Rectal smooth muscle tissue (tissue), 1 donor: ENCODE measurements around the gene ZBTB44.
"Not testable (repeated sequence)": the region's sequence is repeated elsewhere in the genome, so short reads cannot be mapped to it uniquely, and the experiment has no call there.

Experiments used
- H3K27ac ChIP-seq: one replicate; pipeline ENCODE4 v1.7.0; 2013; ENCODE audit warnings: low read depth, low read length, inconsistent platforms
- H3K27me3 ChIP-seq: one replicate; pipeline ENCODE4 v1.7.0; 2013; ENCODE audit warnings: low read length; ENCODE audit not compliant: control insufficient read depth, insufficient read depth
- H3K36me3 ChIP-seq: one replicate; pipeline ENCODE4 v1.7.0; 2013; ENCODE audit warnings: low read length; ENCODE audit not compliant: control insufficient read depth, insufficient read depth
- H3K4me1 ChIP-seq: one replicate; pipeline ENCODE4 v1.7.0; 2013; ENCODE audit warnings: low read length; ENCODE audit not compliant: control insufficient read depth, insufficient read depth
- H3K4me3 ChIP-seq: one replicate; pipeline ENCODE4 v1.7.0; 2013; ENCODE audit warnings: low read length
- H3K9ac ChIP-seq: one replicate; pipeline ENCODE4 v1.7.0; 2013; ENCODE audit warnings: low read length

Gene ZBTB44

DNA sequence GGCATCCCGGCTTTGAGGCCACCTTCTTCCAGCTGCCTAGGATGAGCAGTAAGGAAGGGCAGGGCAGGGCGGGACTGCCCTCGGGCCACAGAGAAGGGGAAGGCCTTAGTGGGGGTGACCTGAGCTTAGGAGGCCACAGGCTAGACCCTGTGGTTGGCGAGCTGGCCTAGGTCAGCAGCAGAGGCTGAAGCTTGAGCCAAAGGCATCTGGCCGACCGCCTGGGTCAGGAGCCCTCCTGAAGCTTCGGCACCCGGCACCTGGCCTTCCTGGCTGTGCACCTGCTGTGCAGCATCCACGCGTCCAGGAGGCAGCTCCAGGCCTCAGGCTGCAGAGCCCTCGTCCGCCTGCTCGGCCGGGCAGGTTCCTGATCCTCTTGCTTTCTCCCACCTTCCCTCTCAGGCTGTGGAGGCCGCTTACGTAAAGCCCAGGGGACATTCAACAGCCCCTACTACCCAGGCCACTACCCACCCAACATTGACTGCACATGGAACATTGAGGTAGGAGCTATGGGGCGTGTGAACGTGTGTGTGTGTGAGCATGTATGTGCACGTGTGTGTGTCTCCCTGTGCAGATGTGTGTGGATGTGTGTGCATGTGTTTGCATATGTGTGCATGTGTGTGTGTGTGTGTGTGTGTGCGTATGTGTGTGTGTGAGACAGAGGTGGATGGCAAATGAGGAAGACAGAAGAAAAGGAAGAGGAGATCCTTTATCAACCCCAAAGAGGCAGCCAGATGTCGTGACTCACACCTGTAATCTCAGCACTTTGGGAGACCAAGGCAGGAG is 120.3 kb downstream of the ZBTB44 start:
- no peak overlapping the region for H3K27ac ChIP-seq
- no peak overlapping the region for H3K9ac ChIP-seq
- H3K4me1 ChIP-seq, result no peaks in the 10 kb centered on the region
- peaks cover 8% of the 10 kb centered on the region for H3K36me3 ChIP-seq
- no peak overlapping the region for H3K4me3 ChIP-seq
- no peaks in the 10 kb centered on the region for H3K27me3 ChIP-seq

DNA sequence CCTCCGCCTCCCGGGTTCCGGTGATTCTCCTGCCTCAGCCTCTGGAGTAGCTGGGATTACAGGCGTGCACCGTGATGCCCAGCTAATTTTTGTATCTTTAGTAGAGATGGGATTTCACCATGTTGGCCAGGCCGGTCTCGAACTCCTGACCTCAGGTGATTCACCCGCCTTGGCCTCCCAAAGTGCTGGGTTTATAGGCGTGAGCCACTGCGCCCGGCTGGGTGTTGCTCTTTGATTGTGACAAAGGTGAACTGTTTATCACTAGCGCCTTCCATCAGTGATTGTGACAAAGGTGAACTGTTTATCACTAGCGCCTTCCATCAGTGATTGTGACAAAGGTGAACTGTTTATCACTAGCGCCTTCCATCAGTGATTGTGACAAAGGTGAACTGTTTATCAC is 121.2 kb downstream of the ZBTB44 start:
- not testable (repeated sequence) for H3K27me3 ChIP-seq, H3K36me3 ChIP-seq, H3K27ac ChIP-seq

DNA sequence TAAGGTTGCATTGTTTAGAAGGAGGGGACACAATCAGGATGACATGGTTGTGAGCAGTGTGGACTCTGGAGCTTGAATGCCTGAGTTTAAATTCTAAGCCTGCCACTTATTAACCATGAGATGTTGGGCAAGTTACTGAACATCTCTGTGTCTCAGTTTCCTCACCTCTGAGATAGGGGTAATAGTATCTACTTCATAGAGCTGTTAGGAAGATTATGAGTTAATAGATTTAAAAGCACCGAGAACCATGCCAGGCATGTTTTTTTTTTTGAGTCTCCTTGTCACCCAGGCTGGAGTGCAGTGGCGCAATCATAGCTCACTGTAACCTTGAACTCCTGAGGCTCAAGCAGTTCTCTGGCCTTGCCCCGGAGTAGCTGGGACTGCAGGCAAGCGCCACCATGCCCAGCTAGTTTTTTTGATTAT is 121.9 kb downstream of the ZBTB44 start:
- no peaks in the 10 kb centered on the region for H3K27me3 ChIP-seq
- H3K27ac ChIP-seq, result no peak overlapping the region
- peaks cover 6% of the 10 kb centered on the region for H3K36me3 ChIP-seq
- no peaks in the 10 kb centered on the region for H3K4me1 ChIP-seq
- no peak overlapping the region for H3K9ac ChIP-seq
- no peak overlapping the region for H3K4me3 ChIP-seq

More for the DNA sequence above, 121.2 kb downstream of the ZBTB44 start:
- not testable (repeated sequence) for H3K4me3 ChIP-seq, H3K9ac ChIP-seq, H3K4me1 ChIP-seq

DNA sequence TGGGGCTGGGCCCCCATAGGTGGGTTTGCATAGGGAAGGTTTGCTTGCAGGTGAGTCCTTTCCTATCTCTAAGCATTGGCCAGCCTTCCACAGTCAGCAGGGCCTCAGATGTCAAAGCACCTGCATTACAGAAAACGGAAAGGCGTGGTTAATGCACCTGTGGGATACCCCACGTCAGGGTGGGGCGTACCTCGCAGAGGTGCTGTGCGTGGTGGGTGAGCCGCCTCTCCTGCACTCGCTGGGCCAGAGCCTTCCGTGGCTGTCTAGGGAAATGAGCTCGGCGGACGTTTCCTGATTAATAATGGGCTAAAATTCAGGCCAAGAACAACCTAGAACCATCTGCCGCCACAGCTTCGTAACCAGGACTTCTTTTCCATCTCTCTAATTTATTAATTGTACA is 122.8 kb downstream of the ZBTB44 start:
- Histone ChIP-seq H3K4me3 (no peak overlapping the region), H3K9ac (no peak overlapping the region), H3K27me3 (no peaks in the 10 kb centered on the region), H3K4me1 (no peaks in the 10 kb centered on the region), H3K36me3 (peaks cover 6% of the 10 kb centered on the region), H3K27ac (no peak overlapping the region)

DNA sequence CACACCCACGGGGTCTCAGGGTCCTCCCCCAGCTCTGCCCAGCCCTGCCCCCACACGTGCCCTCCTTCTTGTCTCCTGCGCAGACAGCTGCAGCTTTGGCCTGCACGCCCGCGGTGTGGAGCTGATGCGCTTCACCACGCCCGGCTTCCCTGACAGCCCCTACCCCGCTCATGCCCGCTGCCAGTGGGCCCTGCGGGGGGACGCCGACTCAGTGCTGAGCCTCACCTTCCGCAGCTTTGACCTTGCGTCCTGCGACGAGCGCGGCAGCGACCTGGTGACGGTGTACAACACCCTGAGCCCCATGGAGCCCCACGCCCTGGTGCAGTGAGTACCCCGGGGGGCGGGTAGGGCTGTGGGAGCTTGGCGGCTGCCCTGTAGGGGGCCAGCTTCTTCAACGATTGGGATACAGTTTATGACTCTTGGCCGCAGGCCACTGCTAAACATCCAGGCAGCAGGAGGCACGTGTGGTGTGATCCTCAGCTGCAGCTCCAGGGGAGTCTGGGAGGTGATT is 124.3 kb downstream of the ZBTB44 start:
- peak overlapping the region; percentile 21 for H3K4me3 ChIP-seq

DNA sequence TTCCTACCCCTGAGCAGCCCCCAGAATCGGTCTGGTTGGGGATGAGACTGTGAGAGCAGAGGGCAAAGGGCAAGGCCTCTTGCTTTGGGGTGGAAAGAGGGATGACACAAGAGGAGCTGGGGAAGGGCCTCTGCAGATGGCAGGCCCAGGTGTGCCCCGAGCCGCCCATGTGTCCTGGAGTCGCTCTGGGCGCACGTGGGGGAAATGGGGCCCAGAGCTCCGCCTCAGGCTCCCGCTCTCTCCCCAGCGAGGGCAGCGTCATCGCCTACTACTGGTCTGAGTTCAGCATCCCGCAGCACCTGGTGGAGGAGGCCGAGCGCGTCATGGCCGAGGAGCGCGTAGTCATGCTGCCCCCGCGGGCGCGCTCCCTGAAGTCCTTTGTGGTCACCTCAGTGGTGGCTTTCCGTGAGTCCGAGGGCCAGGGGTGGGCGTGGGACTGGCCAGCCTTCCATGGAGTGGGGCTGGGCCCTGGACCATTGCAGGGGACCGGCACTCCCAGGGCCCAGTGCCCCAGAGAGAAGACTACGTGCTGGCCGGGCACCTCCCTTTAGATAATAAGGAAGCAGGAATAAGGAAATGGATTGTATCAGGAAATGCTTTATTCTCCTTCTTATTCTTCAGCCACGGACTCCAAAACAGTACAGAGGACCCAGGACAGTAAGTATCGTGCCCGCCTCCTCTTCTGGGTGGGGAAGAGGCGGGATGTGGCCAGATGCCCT is 125.1 kb downstream of the ZBTB44 start:
- Histone ChIP-seq H3K27me3 (no peaks in the 10 kb centered on the region), H3K4me3 (no peak overlapping the region), H3K4me1 (no peaks in the 10 kb centered on the region), H3K27ac (no peak overlapping the region), H3K9ac (no peak overlapping the region), H3K36me3 (peaks cover 5% of the 10 kb centered on the region)

More for the DNA sequence above, 124.3 kb downstream of the ZBTB44 start:
- no peaks in the 10 kb centered on the region for H3K27me3 ChIP-seq
- H3K36me3 ChIP-seq, result peaks cover 6% of the 10 kb centered on the region
- H3K27ac ChIP-seq, result peak overlapping the region; percentile 45
- H3K9ac ChIP-seq, result no peak overlapping the region
- no peaks in the 10 kb centered on the region for H3K4me1 ChIP-seq

DNA sequence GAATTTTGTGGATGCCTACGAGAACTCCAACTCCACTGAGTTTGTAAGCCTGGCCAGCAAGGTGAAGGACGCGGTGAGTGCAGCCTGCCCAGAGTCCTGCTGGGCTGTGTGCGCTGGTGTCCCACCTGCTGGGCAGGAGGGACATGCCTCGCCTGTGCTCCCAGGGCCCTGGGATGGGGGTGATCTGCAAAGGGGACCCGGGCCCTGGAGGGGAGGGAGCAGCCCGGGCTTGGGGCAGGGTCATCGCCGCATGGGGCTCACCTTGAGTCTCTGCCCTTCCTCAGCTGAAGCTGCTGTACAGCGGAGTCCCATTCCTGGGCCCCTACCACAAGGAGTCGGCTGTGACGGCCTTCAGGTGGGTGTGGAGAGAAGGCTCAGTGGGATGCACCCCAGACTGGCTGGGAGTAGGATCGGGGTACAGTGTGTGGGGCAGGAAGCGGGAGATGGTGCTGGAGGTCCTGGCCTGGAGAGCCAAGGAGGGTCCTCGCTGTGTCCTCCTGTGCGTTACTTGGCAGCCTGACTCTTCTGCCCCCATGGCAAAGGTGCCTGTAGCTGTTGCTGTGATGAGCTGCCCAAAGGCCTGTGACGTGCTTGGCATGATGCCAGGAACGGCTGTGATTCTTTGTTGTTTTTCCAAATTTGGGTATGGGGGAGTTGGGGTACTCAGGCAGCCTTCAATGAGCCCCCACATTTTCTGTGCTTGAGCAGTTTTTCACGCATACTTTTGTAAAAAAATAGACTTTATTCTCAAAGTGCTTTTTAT is 126.0 kb downstream of the ZBTB44 start:
- H3K4me3 ChIP-seq, result no peak overlapping the region
- no peaks in the 10 kb centered on the region for H3K4me1 ChIP-seq
- H3K27ac ChIP-seq, result no peak overlapping the region
- H3K27me3 ChIP-seq, result no peaks in the 10 kb centered on the region
- peak overlapping the region; percentile 36 for H3K9ac ChIP-seq
- no peaks in the 10 kb centered on the region for H3K36me3 ChIP-seq

DNA sequence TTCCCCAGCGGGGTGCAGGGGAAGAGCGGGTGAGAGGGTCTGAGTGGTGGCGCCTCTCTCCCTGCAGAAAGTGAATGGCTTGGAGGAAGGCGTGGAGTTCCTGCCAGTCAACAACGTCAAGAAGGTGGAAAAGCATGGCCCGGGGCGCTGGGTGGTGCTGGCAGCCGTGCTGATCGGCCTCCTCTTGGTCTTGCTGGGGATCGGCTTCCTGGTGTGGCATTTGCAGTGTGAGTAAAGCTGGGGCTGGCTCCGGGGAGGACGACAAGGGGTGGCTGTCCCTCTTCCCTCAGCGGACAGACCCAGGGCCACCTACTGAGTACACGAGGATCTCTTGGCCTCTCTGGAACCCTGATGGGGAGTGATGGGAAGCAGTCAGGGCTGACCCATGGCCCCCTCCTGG is 126.7 kb downstream of the ZBTB44 start:
- Histone ChIP-seq H3K27me3 (no peaks in the 10 kb centered on the region), H3K4me1 (no peaks in the 10 kb centered on the region), H3K36me3 (no peaks in the 10 kb centered on the region), H3K4me3 (no peak overlapping the region), H3K27ac (no peak overlapping the region), H3K9ac (no peak overlapping the region)

DNA sequence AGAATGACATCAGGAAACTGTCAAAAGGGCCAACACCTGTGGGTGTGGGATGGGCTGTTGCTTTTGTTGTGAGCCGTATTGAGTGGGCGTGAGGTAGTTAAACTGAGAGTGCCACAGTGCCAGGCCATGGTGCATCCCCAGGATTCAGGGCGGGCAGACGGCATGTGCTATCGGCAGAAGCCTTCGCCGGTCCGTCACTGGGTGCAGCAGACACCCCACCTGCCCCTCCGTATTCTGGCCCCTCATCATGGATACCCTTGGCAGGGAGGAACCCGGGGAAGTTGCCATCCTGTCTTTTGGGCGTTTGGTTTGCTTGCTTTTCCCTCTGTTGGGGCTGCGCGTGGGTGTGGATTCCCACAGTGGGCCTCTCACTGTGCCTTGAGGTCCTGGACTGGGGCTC is 127.6 kb downstream of the ZBTB44 start:
- Histone ChIP-seq H3K36me3 (no peaks in the 10 kb centered on the region), H3K27ac (no peak overlapping the region), H3K27me3 (no peaks in the 10 kb centered on the region), H3K9ac (no peak overlapping the region), H3K4me3 (no peak overlapping the region), H3K4me1 (no peaks in the 10 kb centered on the region)

DNA sequence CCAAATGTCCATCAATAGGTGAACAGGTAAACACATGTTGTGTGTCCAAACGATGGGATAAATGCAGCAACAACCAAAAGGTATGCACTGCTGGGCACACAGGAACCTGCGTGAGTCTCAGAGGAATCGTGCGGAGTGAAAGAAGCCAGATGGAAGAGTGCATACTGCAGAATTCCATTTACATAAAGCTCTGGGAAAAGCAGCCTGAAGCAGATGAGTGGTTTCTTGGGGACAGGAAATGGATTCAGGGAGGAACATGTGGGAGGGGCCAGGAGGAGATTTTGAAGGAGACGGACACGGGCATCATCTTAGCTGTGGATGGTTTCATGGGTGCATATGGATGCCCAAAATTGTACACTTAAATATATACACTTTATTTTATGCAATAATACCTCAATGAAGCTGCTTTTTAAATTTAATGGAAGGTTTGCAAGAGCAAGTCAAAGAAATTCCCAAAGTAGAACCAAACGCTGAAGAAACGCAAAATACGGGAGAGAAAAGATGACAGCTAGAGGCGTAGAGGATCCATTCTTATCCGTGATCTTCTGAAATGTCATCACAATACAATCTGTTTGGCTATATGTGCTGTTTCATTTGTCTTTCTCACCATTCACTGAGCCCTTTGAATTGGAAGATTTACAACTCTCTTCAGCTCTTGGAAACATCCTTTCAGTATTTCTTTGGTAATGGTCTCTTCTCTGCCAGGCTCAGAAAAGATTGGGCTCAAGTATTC is 130.7 kb downstream of the ZBTB44 start:
- Histone ChIP-seq H3K9ac (no peak overlapping the region), H3K4me1 (no peaks in the 10 kb centered on the region)

DNA sequence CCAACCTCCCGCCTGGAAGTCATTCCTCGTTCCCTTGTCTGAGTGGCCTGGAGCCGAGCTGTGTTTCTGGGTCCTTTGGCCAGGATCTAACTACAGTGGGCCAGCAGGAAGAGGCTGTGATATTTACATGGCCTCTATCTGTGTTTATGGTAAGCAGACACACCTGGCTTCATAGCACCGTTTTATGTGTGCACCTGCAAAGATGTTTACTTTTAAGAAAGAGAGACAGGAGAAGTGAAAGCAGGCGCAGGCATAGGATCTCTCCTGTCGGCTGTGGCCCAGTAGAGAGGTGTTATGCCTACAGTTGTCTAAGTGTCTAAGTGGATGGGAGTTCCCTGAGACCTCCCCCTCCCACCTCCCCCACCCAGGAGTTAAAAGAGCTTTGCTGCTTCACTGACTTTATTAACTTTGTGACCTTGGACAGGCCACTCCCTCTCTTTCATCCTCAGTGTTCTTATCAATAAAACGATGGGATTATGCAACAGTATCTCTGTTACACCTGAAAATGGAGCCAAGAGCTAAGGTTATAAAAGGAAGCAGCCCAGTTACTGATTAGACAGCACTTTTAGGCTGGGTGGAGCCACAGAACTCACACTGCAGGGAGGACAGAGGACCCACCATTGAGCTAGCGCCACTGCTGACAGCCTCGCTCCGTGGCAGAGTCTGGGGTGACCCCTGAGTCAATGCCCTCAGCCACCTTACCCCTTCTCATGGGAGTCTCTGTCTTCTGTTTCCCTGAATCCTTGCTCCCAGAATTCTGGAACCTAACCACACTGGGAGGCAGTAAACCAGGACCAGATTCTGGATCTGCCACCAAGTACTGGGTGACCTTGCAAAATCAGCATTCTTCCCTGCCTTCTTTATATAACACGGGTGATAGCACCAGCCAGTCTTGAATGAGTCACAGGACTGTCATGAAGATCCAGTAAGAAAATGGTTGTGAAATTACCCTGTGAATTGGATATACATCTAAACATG is 133.1 kb downstream of the ZBTB44 start:
- H3K4me3 ChIP-seq, result peak overlapping the region; percentile 37
- no peaks in the 10 kb centered on the region for H3K4me1 ChIP-seq
- no peaks in the 10 kb centered on the region for H3K36me3 ChIP-seq
- H3K27ac ChIP-seq, result no peak overlapping the region
- no peak overlapping the region for H3K9ac ChIP-seq
- H3K27me3 ChIP-seq, result no peaks in the 10 kb centered on the region

More for the DNA sequence above, 130.7 kb downstream of the ZBTB44 start:
- Histone ChIP-seq H3K36me3 (no peaks in the 10 kb centered on the region), H3K27me3 (no peaks in the 10 kb centered on the region), H3K27ac (no peak overlapping the region), H3K4me3 (no peak overlapping the region)
